Measurements from ENCODE around the gene LTBP3. TPM values are rescaled to one million over a fixed set of nuclear protein-coding genes. Genes with fewer than 3 reads are reported as not detected.

Gene LTBP3
- polyA plus RNA-seq, 2 donors, result 32.8 to 36.4 TPM

DNA sequence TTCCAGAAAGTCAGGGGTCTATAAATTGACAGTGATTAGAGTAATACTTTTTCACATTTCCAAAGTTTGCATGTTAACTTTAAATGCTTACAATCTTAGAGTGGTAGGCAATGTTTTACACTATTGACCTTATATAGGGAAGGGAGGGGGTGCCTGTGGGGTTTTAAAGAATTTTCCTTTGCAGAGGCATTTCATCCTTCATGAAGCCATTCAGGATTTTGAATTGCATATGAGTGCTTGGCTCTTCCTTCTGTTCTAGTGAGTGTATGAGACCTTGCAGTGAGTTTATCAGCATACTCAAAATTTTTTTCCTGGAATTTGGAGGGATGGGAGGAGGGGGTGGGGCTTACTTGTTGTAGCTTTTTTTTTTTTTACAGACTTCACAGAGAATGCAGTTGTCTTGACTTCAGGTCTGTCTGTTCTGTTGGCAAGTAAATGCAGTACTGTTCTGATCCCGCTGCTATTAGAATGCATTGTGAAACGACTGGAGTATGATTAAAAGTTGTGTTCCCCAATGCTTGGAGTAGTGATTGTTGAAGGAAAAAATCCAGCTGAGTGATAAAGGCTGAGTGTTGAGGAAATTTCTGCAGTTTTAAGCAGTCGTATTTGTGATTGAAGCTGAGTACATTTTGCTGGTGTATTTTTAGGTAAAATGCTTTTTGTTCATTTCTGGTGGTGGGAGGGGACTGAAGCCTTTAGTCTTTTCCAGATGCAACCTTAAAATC lies 54.0 kb downstream of the LTBP3 start:
- Histone ChIP-seq H3K9me3 (ENCODE audit: control insufficient read depth in 2 of 2, insufficient read depth in 1 of 2, low read depth in 1 of 2, low read length in 1 of 2) (no peaks in the 10 kb centered on the region), H3K4me1 (ENCODE audit: control insufficient read depth in 2 of 2, insufficient read depth in 2 of 2, low read length in 1 of 2) (peaks cover 0 to 5% of the 10 kb centered on the region in 2 donors), H3K27me3 (ENCODE audit: control insufficient read depth in 1 of 2, insufficient read depth in 2 of 2, low read length in 2 of 2) (no peaks in the 10 kb centered on the region), H3K36me3 (ENCODE audit: control insufficient read depth in 2 of 2, insufficient read depth in 2 of 2, low read length in 1 of 2) (peaks cover 3 to 15% of the 10 kb centered on the region in 2 donors), H3K4me3 (ENCODE audit: low read depth in 1 of 2, low read length in 2 of 2) (peak overlapping the region; percentile 21 to 99), H3K27ac (ENCODE audit: low read depth in 2 of 2, low read length in 1 of 2) (peak overlapping the region; percentile 11 to 60)
- 1% methylated on average over 3 of the region's 3 CpGs for WGBS, 2 donors

DNA sequence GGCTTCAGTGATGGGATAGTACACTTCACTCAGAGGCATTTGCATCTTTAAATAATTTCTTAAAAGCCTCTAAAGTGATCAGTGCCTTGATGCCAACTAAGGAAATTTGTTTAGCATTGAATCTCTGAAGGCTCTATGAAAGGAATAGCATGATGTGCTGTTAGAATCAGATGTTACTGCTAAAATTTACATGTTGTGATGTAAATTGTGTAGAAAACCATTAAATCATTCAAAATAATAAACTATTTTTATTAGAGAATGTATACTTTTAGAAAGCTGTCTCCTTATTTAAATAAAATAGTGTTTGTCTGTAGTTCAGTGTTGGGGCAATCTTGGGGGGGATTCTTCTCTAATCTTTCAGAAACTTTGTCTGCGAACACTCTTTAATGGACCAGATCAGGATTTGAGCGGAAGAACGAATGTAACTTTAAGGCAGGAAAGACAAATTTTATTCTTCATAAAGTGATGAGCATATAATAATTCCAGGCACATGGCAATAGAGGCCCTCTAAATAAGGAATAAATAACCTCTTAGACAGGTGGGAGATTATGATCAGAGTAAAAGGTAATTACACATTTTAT lies 54.7 kb downstream of the LTBP3 start:
- 0 to 1% methylated on average over 3 of the region's 3 CpGs for WGBS, 2 donors
- H3K27me3 ChIP-seq (ENCODE audit: control insufficient read depth in 1 of 2, insufficient read depth in 2 of 2, low read length in 2 of 2), result no peaks in the 10 kb centered on the region
- H3K36me3 ChIP-seq (ENCODE audit: control insufficient read depth in 2 of 2, insufficient read depth in 2 of 2, low read length in 1 of 2), result peaks cover 3 to 15% of the 10 kb centered on the region in 2 donors
- H3K4me1 ChIP-seq (ENCODE audit: control insufficient read depth in 2 of 2, insufficient read depth in 2 of 2, low read length in 1 of 2), result peaks cover 0 to 5% of the 10 kb centered on the region in 2 donors
- peak overlapping the region in 1 of 2 donors; percentile 99 for H3K4me3 ChIP-seq (ENCODE audit: low read depth in 1 of 2, low read length in 2 of 2)
- H3K27ac ChIP-seq (ENCODE audit: low read depth in 2 of 2, low read length in 1 of 2), result peak overlapping the region in 1 of 2 donors; percentile 40
- H3K9me3 ChIP-seq (ENCODE audit: control insufficient read depth in 2 of 2, insufficient read depth in 1 of 2, low read depth in 1 of 2, low read length in 1 of 2), result no peaks in the 10 kb centered on the region

DNA sequence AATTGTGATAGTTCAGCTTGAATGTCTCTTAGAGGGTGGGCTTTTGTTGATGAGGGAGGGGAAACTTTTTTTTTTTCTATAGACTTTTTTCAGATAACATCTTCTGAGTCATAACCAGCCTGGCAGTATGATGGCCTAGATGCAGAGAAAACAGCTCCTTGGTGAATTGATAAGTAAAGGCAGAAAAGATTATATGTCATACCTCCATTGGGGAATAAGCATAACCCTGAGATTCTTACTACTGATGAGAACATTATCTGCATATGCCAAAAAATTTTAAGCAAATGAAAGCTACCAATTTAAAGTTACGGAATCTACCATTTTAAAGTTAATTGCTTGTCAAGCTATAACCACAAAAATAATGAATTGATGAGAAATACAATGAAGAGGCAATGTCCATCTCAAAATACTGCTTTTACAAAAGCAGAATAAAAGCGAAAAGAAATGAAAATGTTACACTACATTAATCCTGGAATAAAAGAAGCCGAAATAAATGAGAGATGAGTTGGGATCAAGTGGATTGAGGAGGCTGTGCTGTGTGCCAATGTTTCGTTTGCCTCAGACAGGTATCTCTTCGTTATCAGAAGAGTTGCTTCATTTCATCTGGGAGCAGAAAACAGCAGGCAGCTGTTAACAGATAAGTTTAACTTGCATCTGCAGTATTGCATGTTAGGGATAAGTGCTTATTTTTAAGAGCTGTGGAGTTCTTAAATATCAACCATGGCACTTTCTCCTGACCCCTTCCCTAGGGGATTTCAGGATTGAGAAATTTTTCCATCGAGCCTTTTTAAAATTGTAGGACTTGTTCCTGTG lies 55.4 kb downstream of the LTBP3 start:
- H3K27ac ChIP-seq (ENCODE audit: low read depth in 2 of 2, low read length in 1 of 2), result peak overlapping the region; percentile 33 to 40

DNA sequence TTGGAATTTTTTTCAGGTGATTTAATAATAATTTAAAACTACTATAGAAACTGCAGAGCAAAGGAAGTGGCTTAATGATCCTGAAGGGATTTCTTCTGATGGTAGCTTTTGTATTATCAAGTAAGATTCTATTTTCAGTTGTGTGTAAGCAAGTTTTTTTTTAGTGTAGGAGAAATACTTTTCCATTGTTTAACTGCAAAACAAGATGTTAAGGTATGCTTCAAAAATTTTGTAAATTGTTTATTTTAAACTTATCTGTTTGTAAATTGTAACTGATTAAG lies 55.9 kb downstream of the LTBP3 start:
- Histone ChIP-seq H3K27me3 (ENCODE audit: control insufficient read depth in 1 of 2, insufficient read depth in 2 of 2, low read length in 2 of 2) (no peaks in the 10 kb centered on the region), H3K36me3 (ENCODE audit: control insufficient read depth in 2 of 2, insufficient read depth in 2 of 2, low read length in 1 of 2) (peaks cover 3 to 15% of the 10 kb centered on the region in 2 donors), H3K4me3 (ENCODE audit: low read depth in 1 of 2, low read length in 2 of 2) (peak overlapping the region in 1 of 2 donors; percentile 99), H3K27ac (ENCODE audit: low read depth in 2 of 2, low read length in 1 of 2) (no peak overlapping the region), H3K4me1 (ENCODE audit: control insufficient read depth in 2 of 2, insufficient read depth in 2 of 2, low read length in 1 of 2) (peaks cover 0 to 5% of the 10 kb centered on the region in 2 donors), H3K9me3 (ENCODE audit: control insufficient read depth in 2 of 2, insufficient read depth in 1 of 2, low read depth in 1 of 2, low read length in 1 of 2) (no peaks in the 10 kb centered on the region)

More for the DNA sequence above, 55.4 kb downstream of the LTBP3 start:
- peaks cover 0 to 5% of the 10 kb centered on the region in 2 donors for H3K4me1 ChIP-seq (ENCODE audit: control insufficient read depth in 2 of 2, insufficient read depth in 2 of 2, low read length in 1 of 2)
- no peaks in the 10 kb centered on the region for H3K27me3 ChIP-seq (ENCODE audit: control insufficient read depth in 1 of 2, insufficient read depth in 2 of 2, low read length in 2 of 2)
- WGBS, 2 donors, result 1% methylated on average over 6 of the region's 6 CpGs
- H3K9me3 ChIP-seq (ENCODE audit: control insufficient read depth in 2 of 2, insufficient read depth in 1 of 2, low read depth in 1 of 2, low read length in 1 of 2), result no peaks in the 10 kb centered on the region
- H3K4me3 ChIP-seq (ENCODE audit: low read depth in 1 of 2, low read length in 2 of 2), result peak overlapping the region; percentile 47 to 99
- H3K36me3 ChIP-seq (ENCODE audit: control insufficient read depth in 2 of 2, insufficient read depth in 2 of 2, low read length in 1 of 2), result peaks cover 3 to 15% of the 10 kb centered on the region in 2 donors

DNA sequence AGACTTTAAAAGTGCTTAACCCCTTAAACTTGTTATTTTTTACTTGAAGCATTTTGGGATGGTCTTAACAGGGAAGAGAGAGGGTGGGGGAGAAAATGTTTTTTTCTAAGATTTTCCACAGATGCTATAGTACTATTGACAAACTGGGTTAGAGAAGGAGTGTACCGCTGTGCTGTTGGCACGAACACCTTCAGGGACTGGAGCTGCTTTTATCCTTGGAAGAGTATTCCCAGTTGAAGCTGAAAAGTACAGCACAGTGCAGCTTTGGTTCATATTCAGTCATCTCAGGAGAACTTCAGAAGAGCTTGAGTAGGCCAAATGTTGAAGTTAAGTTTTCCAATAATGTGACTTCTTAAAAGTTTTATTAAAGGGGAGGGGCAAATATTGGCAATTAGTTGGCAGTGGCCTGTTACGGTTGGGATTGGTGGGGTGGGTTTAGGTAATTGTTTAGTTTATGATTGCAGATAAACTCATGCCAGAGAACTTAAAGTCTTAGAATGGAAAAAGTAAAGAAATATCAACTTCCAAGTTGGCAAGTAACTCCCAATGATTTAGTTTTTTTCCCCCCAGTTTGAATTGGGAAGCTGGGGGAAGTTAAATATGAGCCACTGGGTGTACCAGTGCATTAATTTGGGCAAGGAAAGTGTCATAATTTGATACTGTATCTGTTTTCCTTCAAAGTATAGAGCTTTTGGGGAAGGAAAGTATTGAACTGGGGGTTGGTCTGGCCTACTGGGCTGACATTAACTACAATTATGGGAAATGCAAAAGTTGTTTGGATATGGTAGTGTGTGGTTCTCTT lies 56.5 kb downstream of the LTBP3 start:
- H3K27me3 ChIP-seq (ENCODE audit: control insufficient read depth in 1 of 2, insufficient read depth in 2 of 2, low read length in 2 of 2), result no peaks in the 10 kb centered on the region
- peak overlapping the region; percentile 51 to 96 for H3K27ac ChIP-seq (ENCODE audit: low read depth in 2 of 2, low read length in 1 of 2)
- no peaks in the 10 kb centered on the region for H3K9me3 ChIP-seq (ENCODE audit: control insufficient read depth in 2 of 2, insufficient read depth in 1 of 2, low read depth in 1 of 2, low read length in 1 of 2)
- H3K4me1 ChIP-seq (ENCODE audit: control insufficient read depth in 2 of 2, insufficient read depth in 2 of 2, low read length in 1 of 2), result no peaks in the 10 kb centered on the region
- 0% methylated on average over 3 of the region's 3 CpGs for WGBS, 2 donors
- peaks cover 3 to 15% of the 10 kb centered on the region in 2 donors for H3K36me3 ChIP-seq (ENCODE audit: control insufficient read depth in 2 of 2, insufficient read depth in 2 of 2, low read length in 1 of 2)
- peak overlapping the region; percentile 93 to 99 for H3K4me3 ChIP-seq (ENCODE audit: low read depth in 1 of 2, low read length in 2 of 2)

DNA sequence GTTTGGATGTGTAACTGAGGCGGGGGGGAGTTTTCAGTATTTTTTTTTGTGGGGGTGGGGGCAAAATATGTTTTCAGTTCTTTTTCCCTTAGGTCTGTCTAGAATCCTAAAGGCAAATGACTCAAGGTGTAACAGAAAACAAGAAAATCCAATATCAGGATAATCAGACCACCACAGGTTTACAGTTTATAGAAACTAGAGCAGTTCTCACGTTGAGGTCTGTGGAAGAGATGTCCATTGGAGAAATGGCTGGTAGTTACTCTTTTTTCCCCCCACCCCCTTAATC lies 57.0 kb downstream of the LTBP3 start:
- Histone ChIP-seq H3K36me3 (ENCODE audit: control insufficient read depth in 2 of 2, insufficient read depth in 2 of 2, low read length in 1 of 2) (peaks cover 3 to 15% of the 10 kb centered on the region in 2 donors), H3K27ac (ENCODE audit: low read depth in 2 of 2, low read length in 1 of 2) (peak overlapping the region in 1 of 2 donors; percentile 96)

DNA sequence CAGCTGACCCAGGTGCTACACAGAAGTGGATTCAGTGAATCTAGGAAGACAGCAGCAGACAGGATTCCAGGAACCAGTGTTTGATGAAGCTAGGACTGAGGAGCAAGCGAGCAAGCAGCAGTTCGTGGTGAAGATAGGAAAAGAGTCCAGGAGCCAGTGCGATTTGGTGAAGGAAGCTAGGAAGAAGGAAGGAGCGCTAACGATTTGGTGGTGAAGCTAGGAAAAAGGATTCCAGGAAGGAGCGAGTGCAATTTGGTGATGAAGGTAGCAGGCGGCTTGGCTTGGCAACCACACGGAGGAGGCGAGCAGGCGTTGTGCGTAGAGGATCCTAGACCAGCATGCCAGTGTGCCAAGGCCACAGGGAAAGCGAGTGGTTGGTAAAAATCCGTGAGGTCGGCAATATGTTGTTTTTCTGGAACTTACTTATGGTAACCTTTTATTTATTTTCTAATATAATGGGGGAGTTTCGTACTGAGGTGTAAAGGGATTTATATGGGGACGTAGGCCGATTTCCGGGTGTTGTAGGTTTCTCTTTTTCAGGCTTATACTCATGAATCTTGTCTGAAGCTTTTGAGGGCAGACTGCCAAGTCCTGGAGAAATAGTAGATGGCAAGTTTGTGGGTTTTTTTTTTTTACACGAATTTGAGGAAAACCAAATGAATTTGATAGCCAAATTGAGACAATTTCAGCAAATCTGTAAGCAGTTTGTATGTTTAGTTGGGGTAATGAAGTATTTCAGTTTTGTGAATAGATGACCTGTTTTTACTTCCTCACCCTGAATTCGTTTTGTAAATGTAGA lies 57.6 kb downstream of the LTBP3 start:
- WGBS, 2 donors, result 0% methylated on average over 20 of the region's 20 CpGs
- no peaks in the 10 kb centered on the region for H3K4me1 ChIP-seq (ENCODE audit: control insufficient read depth in 2 of 2, insufficient read depth in 2 of 2, low read length in 1 of 2)
- H3K9me3 ChIP-seq (ENCODE audit: control insufficient read depth in 2 of 2, insufficient read depth in 1 of 2, low read depth in 1 of 2, low read length in 1 of 2), result no peaks in the 10 kb centered on the region
- H3K27ac ChIP-seq (ENCODE audit: low read depth in 2 of 2, low read length in 1 of 2), result peak overlapping the region; percentile 96 to 100
- H3K27me3 ChIP-seq (ENCODE audit: control insufficient read depth in 1 of 2, insufficient read depth in 2 of 2, low read length in 2 of 2), result no peaks in the 10 kb centered on the region
- peaks cover 3 to 15% of the 10 kb centered on the region in 2 donors for H3K36me3 ChIP-seq (ENCODE audit: control insufficient read depth in 2 of 2, insufficient read depth in 2 of 2, low read length in 1 of 2)
- peak overlapping the region; percentile 93 to 99 for H3K4me3 ChIP-seq (ENCODE audit: low read depth in 1 of 2, low read length in 2 of 2)

More for the DNA sequence above, 57.0 kb downstream of the LTBP3 start:
- Histone ChIP-seq H3K4me1 (ENCODE audit: control insufficient read depth in 2 of 2, insufficient read depth in 2 of 2, low read length in 1 of 2) (no peaks in the 10 kb centered on the region), H3K27me3 (ENCODE audit: control insufficient read depth in 1 of 2, insufficient read depth in 2 of 2, low read length in 2 of 2) (no peaks in the 10 kb centered on the region), H3K4me3 (ENCODE audit: low read depth in 1 of 2, low read length in 2 of 2) (peak overlapping the region; percentile 93 to 99), H3K9me3 (ENCODE audit: control insufficient read depth in 2 of 2, insufficient read depth in 1 of 2, low read depth in 1 of 2, low read length in 1 of 2) (no peaks in the 10 kb centered on the region)
- WGBS, 2 donors, result 0 to 1% methylated on average over 2 of the region's 2 CpGs

DNA sequence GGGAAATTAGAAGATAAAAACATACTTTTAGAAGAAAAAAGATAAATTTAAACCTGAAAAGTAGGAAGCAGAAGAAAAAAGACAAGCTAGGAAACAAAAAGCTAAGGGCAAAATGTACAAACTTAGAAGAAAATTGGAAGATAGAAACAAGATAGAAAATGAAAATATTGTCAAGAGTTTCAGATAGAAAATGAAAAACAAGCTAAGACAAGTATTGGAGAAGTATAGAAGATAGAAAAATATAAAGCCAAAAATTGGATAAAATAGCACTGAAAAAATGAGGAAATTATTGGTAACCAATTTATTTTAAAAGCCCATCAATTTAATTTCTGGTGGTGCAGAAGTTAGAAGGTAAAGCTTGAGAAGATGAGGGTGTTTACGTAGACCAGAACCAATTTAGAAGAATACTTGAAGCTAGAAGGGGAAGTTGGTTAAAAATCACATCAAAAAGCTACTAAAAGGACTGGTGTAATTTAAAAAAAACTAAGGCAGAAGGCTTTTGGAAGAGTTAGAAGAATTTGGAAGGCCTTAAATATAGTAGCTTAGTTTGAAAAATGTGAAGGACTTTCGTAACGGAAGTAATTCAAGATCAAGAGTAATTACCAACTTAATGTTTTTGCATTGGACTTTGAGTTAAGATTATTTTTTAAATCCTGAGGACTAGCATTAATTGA lies 58.3 kb downstream of the LTBP3 start:
- no peaks in the 10 kb centered on the region for H3K9me3 ChIP-seq (ENCODE audit: control insufficient read depth in 2 of 2, insufficient read depth in 1 of 2, low read depth in 1 of 2, low read length in 1 of 2)
- peak overlapping the region; percentile 93 to 99 for H3K4me3 ChIP-seq (ENCODE audit: low read depth in 1 of 2, low read length in 2 of 2)
- no peaks in the 10 kb centered on the region for H3K4me1 ChIP-seq (ENCODE audit: control insufficient read depth in 2 of 2, insufficient read depth in 2 of 2, low read length in 1 of 2)
- WGBS, 2 donors, result 0 to 1% methylated on average over 3 of the region's 3 CpGs
- peak overlapping the region; percentile 96 to 100 for H3K27ac ChIP-seq (ENCODE audit: low read depth in 2 of 2, low read length in 1 of 2)
- H3K36me3 ChIP-seq (ENCODE audit: control insufficient read depth in 2 of 2, insufficient read depth in 2 of 2, low read length in 1 of 2), result peaks cover 0 to 9% of the 10 kb centered on the region in 2 donors
- H3K27me3 ChIP-seq (ENCODE audit: control insufficient read depth in 1 of 2, insufficient read depth in 2 of 2, low read length in 2 of 2), result no peaks in the 10 kb centered on the region

All from esophagus (tissue), 2 donors.